H9 (cell line): ENCODE measurements around the gene RASSF9. TPM values are rescaled to one million over a fixed set of nuclear protein-coding genes. Genes with fewer than 3 reads are reported as not detected.

Experiments used
- DNase-seq: peaks from one replicate; pipeline ENCODE4 v3.0.0-alpha.2; 2017
- H2AFZ ChIP-seq: one replicate; pipeline ENCODE4 v1.6.1; 2013; ENCODE audit warnings: mild to moderate bottlenecking, low read length, control low read depth, moderate library complexity
- H2AK5ac ChIP-seq: 2 replicates; pipeline ENCODE4 v1.6.1; 2013; ENCODE audit warnings: low read length, control low read depth, mixed read lengths; ENCODE audit not compliant: insufficient read length
- H2BK120ac ChIP-seq: one replicate; pipeline ENCODE4 v1.6.1; 2013; ENCODE audit warnings: low read depth, mild to moderate bottlenecking, low read length, control low read depth, inconsistent platforms; ENCODE audit not compliant: poor library complexity, severe bottlenecking
- H2BK12ac ChIP-seq: 2 replicates; pipeline ENCODE4 v1.6.1; 2013; ENCODE audit warnings: low read length, control low read depth, mixed read lengths, low read depth; ENCODE audit not compliant: insufficient read length
- H2BK15ac ChIP-seq: 2 replicates; pipeline ENCODE4 v1.6.1; 2013; ENCODE audit warnings: low read depth, low read length, control low read depth
- H2BK20ac ChIP-seq: one replicate; pipeline ENCODE4 v1.6.1; 2013; ENCODE audit warnings: low read depth, mild to moderate bottlenecking, low read length, control low read depth, inconsistent platforms; ENCODE audit not compliant: poor library complexity, severe bottlenecking
- H2BK5ac ChIP-seq: 2 replicates; pipeline ENCODE4 v1.6.1; 2013; ENCODE audit warnings: low read length, control low read depth, mixed read lengths; ENCODE audit not compliant: insufficient read length
- H3K14ac ChIP-seq: 2 replicates; pipeline ENCODE4 v1.6.1; 2013; ENCODE audit warnings: low read length, control low read depth; ENCODE audit not compliant: insufficient read depth
- H3K18ac ChIP-seq: 2 replicates; pipeline ENCODE4 v1.6.1; 2013; ENCODE audit warnings: low read depth, mild to moderate bottlenecking, mixed read lengths, low read length, control low read depth; ENCODE audit not compliant: insufficient read length
- H3K23ac ChIP-seq: 2 replicates; pipeline ENCODE4 v1.6.1; 2013; ENCODE audit warnings: low read length, control low read depth, mixed read lengths, low read depth; ENCODE audit not compliant: insufficient read length
- H3K23me2 ChIP-seq: 2 replicates; pipeline ENCODE4 v1.6.1; 2013; ENCODE audit warnings: low read depth, mild to moderate bottlenecking, mixed read lengths, low read length, control low read depth; ENCODE audit not compliant: insufficient read length, poor library complexity, severe bottlenecking
- H3K27ac ChIP-seq: 2 replicates; pipeline ENCODE4 v1.5.1; 2013; ENCODE audit warnings: low read length, control low read depth, mixed read lengths, low read depth; ENCODE audit not compliant: insufficient read length
- H3K27me3 ChIP-seq: 2 replicates; pipeline ENCODE4 v1.6.1; 2013; ENCODE audit warnings: low read length, control low read depth, inconsistent platforms; ENCODE audit not compliant: insufficient read depth
- H3K4ac ChIP-seq: 2 replicates; pipeline ENCODE4 v1.6.1; 2013; ENCODE audit warnings: low read depth, mild to moderate bottlenecking, control low read depth, inconsistent platforms, low read length, moderate library complexity
- H3K4me1 ChIP-seq: 2 replicates; pipeline ENCODE4 v1.6.1; 2013; ENCODE audit warnings: low read length, control low read depth, inconsistent platforms; ENCODE audit not compliant: insufficient read depth
- H3K4me2 ChIP-seq: 2 replicates; pipeline ENCODE4 v1.6.1; 2013; ENCODE audit warnings: low read length, control low read depth, mixed read lengths; ENCODE audit not compliant: insufficient read length, insufficient read depth
- H3K56ac ChIP-seq: 2 replicates; pipeline ENCODE4 v1.6.1; 2013; ENCODE audit warnings: low read depth, mild to moderate bottlenecking, mixed read lengths, low read length, control low read depth; ENCODE audit not compliant: insufficient read length
- H3K79me1 ChIP-seq: 2 replicates; pipeline ENCODE4 v1.6.1; 2013; ENCODE audit warnings: low read depth, mild to moderate bottlenecking, moderate library complexity, low read length, control low read depth, inconsistent platforms; ENCODE audit not compliant: insufficient read depth, poor library complexity, severe bottlenecking
- H3K79me2 ChIP-seq: 2 replicates; pipeline ENCODE4 v1.6.1; 2013; ENCODE audit warnings: low read length, control low read depth, inconsistent platforms; ENCODE audit not compliant: insufficient read depth
- H3K9ac ChIP-seq: 2 replicates; pipeline ENCODE4 v1.6.1; 2013; ENCODE audit warnings: low read length, control low read depth, mixed read lengths; ENCODE audit not compliant: insufficient read length; ENCODE audit errors: extremely low read depth
- H3K9me3 ChIP-seq: one replicate; pipeline ENCODE4 v1.6.1; 2013; ENCODE audit warnings: low read depth, low read length, inconsistent platforms; ENCODE audit not compliant: control insufficient read depth
- H3T11ph ChIP-seq: one replicate; pipeline ENCODE4 v1.6.1; 2013; ENCODE audit warnings: mild to moderate bottlenecking, low read length, control low read depth, inconsistent platforms
- H4K20me1 ChIP-seq: one replicate; pipeline ENCODE4 v1.6.1; 2013; ENCODE audit not compliant: control insufficient read depth, insufficient read length, insufficient read depth
- H4K5ac ChIP-seq: 2 replicates; pipeline ENCODE4 v1.6.1; 2013; ENCODE audit warnings: low read depth, mild to moderate bottlenecking, mixed read lengths, low read length, control low read depth; ENCODE audit not compliant: insufficient read length
- H4K8ac ChIP-seq: replicated peaks from 2 replicates; pipeline ENCODE4 v1.6.1; 2013; ENCODE audit warnings: low read length, control low read depth, mixed read lengths, low read depth; ENCODE audit not compliant: insufficient read length
- H4K91ac ChIP-seq: 2 replicates; pipeline ENCODE4 v1.6.1; 2013; ENCODE audit warnings: low read depth, mild to moderate bottlenecking, moderate library complexity, mixed read lengths, low read length, control low read depth; ENCODE audit not compliant: insufficient read length
- H3K27ac Mint-ChIP-seq, 3 experiments: 2 replicates in 2 of 3; 3 replicates in 1 of 3; pipeline ENCODE4 v1.8.0; 2020 to 2021; ENCODE audit warnings: mixed read lengths in 3 of 3, mild to moderate bottlenecking in 1 of 3, moderate library complexity in 1 of 3
- H3K27me3 Mint-ChIP-seq: 2 replicates; pipeline ENCODE4 v1.8.0; 2021; ENCODE audit warnings: low read depth, mild to moderate bottlenecking, moderate library complexity, mixed read lengths
- H3K36me3 Mint-ChIP-seq, 3 experiments: 2 replicates in 2 of 3; 3 replicates in 1 of 3; pipeline ENCODE4 v1.8.0; 2020 to 2021; ENCODE audit warnings: low read depth in 3 of 3, mixed read lengths in 3 of 3; ENCODE audit not compliant: insufficient read depth in 1 of 3
- H3K4me1 Mint-ChIP-seq, 2 experiments: 2 replicates each; pipeline ENCODE4 v1.8.0; 2020; ENCODE audit warnings: mixed read lengths in 2 of 2
- H3K4me3 Mint-ChIP-seq, 2 experiments: 2 replicates in 1 of 2; 3 replicates in 1 of 2; pipeline ENCODE4 v1.8.0; 2020 to 2021; ENCODE audit warnings: mild to moderate bottlenecking in 2 of 2, mixed read lengths in 2 of 2, moderate library complexity in 1 of 2
- H3K9me3 Mint-ChIP-seq, 2 experiments: 2 replicates in 1 of 2; 3 replicates in 1 of 2; pipeline ENCODE4 v1.8.0; 2020; ENCODE audit warnings: mild to moderate bottlenecking in 2 of 2, mixed read lengths in 2 of 2, moderate library complexity in 1 of 2
- CTCF ChIP-seq: fragments of 200-600 bp; sonication (generic); conservative IDR thresholded peaks from 3 replicates; pipeline ENCODE4 v1.8.0; 2021; ENCODE audit warnings: antibody characterized with exemption, mild to moderate bottlenecking
- WGBS: extraction: QIAGEN DNeasy Blood & Tissue Kit; methylation state at CpG from one replicate; pipeline ENCODE4 v1.1.7; 2013; ENCODE audit warnings: missing lambda C conversion rate, low lambda C conversion rate, mixed read lengths; ENCODE audit not compliant: insufficient read length; ENCODE audit errors: extremely low coverage; 5-methylcytosine and 5-hydroxymethylcytosine counted together
- total RNA-seq: library from RNA; stranded (reverse); gene quantifications from 2 replicates; pipeline ENCODE4 v1.2.1, GENCODE V29; 2021

Gene RASSF9
- total RNA-seq, 1 experiment from 2014 or later = 0.04 TPM

GRCh38 chr12:85782711-85783110 is 53.5 kb downstream of the RASSF9 start:
- Mint-ChIP-seq H3K27ac (no peak overlapping the region), H3K27me3 (no peaks in the 10 kb centered on the region), H3K36me3 (peaks cover 5 to 12% (median 7%) of the 10 kb centered on the region in 3 experiments; a peak in 6 of 7 replicates), H3K4me1 (peaks cover 19 to 24% of the 10 kb centered on the region in 2 experiments), H3K9me3 (peaks cover 3 to 10% of the 10 kb centered on the region in 2 experiments; a peak in 4 of 5 replicates), H3K4me3 (no peak overlapping the region)
- TF ChIP-seq CTCF = no peak
- Histone ChIP-seq H3K14ac (no peak overlapping the region), H3K23me2 (no peaks in the 10 kb centered on the region), H3K27me3 (no peaks in the 10 kb centered on the region), H3K79me2 (no peaks in the 10 kb centered on the region), H3K18ac (no peak overlapping the region), H2BK20ac (no peak overlapping the region), H3K4me2 (no peak overlapping the region), H4K5ac (no peak overlapping the region), H3T11ph (no peak overlapping the region), H3K56ac (no peak overlapping the region), H2BK120ac (no peak overlapping the region), H2BK5ac (no peak overlapping the region), H2AK5ac (no peak overlapping the region), H3K4me1 (peaks cover 3% of the 10 kb centered on the region; the same call in 1 of the 2 replicates), H2BK15ac (no peak overlapping the region), H4K91ac (no peak overlapping the region), H2BK12ac (no peak overlapping the region), H3K23ac (no peak overlapping the region), H2AFZ (no peak overlapping the region), H3K9ac (no peak overlapping the region), H3K27ac (no peak overlapping the region), H3K79me1 (no peaks in the 10 kb centered on the region), H4K20me1 (no peaks in the 10 kb centered on the region), H3K9me3 (no peaks in the 10 kb centered on the region), H4K8ac (no peak overlapping the region), H3K4ac (no peak overlapping the region)
- WGBS = no CpG with 5 or more reads among the region's 1 CpG
- no peak for DNase-seq
